Measurements from ENCODE around the gene S100A3. TPM values are rescaled to one million over a fixed set of nuclear protein-coding genes. Genes with fewer than 3 reads are reported as not detected.
"Not testable (repeated sequence)": the region's sequence is repeated elsewhere in the genome, so short reads cannot be mapped to it uniquely, and the experiment has no call there.

Gene S100A3
- polyA plus RNA-seq, 1 donor from 2014 or later = not detected

- H3K27ac ChIP-seq (ENCODE audit: low read length) = no peak overlapping the region
- H3K27me3 ChIP-seq (ENCODE audit: insufficient read depth, low read depth, low read length) = no peaks in the 10 kb centered on the region
- H3K9me3 ChIP-seq (ENCODE audit: low read length) = no peaks in the 10 kb centered on the region
- no peak overlapping the region for H2AFZ ChIP-seq (ENCODE audit: low read depth, low read length)
- no peak for TF ChIP-seq RAD21 (conservative IDR thresholded peaks at IDR 0.05)
- no peak for TF ChIP-seq REST (IDR thresholded peaks at IDR 0.05; ENCODE audit: borderline replicate concordance)
- TF ChIP-seq, protein P1, sequence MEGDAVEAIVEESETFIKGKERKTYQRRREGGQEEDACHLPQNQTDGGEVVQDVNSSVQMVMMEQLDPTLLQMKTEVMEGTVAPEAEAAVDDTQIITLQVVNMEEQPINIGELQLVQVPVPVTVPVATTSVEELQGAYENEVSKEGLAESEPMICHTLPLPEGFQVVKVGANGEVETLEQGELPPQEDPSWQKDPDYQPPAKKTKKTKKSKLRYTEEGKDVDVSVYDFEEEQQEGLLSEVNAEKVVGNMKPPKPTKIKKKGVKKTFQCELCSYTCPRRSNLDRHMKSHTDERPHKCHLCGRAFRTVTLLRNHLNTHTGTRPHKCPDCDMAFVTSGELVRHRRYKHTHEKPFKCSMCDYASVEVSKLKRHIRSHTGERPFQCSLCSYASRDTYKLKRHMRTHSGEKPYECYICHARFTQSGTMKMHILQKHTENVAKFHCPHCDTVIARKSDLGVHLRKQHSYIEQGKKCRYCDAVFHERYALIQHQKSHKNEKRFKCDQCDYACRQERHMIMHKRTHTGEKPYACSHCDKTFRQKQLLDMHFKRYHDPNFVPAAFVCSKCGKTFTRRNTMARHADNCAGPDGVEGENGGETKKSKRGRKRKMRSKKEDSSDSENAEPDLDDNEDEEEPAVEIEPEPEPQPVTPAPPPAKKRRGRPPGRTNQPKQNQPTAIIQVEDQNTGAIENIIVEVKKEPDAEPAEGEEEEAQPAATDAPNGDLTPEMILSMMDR (IDR thresholded peaks at IDR 0.05; ENCODE audit: poor library complexity, severe bottlenecking) = no peak
- TF ChIP-seq SMC3 (conservative IDR thresholded peaks at IDR 0.05; ENCODE audit: poor library complexity) = no peak
- no peak for TF ChIP-seq EP300 (conservative IDR thresholded peaks at IDR 0.05; ENCODE audit: poor library complexity, severe bottlenecking)
- no peak for TF ChIP-seq TAF1 (IDR thresholded peaks at IDR 0.05; ENCODE audit: low read depth)
- no peak for TF ChIP-seq POLR2AphosphoS5 (IDR thresholded peaks at IDR 0.05)
- TF ChIP-seq EZH2 (IDR thresholded peaks at IDR 0.05; ENCODE audit: borderline replicate concordance, insufficient read depth, low read length, poor library complexity, severe bottlenecking) = no peak
- no peak for TF ChIP-seq MXI1 (conservative IDR thresholded peaks at IDR 0.05; ENCODE audit: poor library complexity, severe bottlenecking)
- no peak overlapping the region for H3K4me3 ChIP-seq (ENCODE audit: low read length)
- no peaks in the 10 kb centered on the region for H3F3A ChIP-seq (ENCODE audit: insufficient read depth, low read length, poor library complexity, severe bottlenecking)
- H3K36me3 ChIP-seq (ENCODE audit: insufficient read depth, low read length) = no peaks in the 10 kb centered on the region
- H3K4me2 ChIP-seq (ENCODE audit: low read length) = no peak overlapping the region
- no peaks in the 10 kb centered on the region for H4K20me1 ChIP-seq (ENCODE audit: insufficient read depth)
- no peaks in the 10 kb centered on the region for H3K79me2 ChIP-seq (replicated peaks; ENCODE audit: insufficient read depth, low read length)
- no peak overlapping the region for H3K9ac ChIP-seq (ENCODE audit: low read length)
- no peaks in the 10 kb centered on the region for H3K9me2 ChIP-seq (ENCODE audit: insufficient read depth, low read length)
Observed at GRCh38 chr1:153588482-153588881, 39.4 kb upstream of the S100A3 start.

GRCh38 chr1:153588033-153588432 is 39.0 kb upstream of the S100A3 start:
- H4K20me1 ChIP-seq (ENCODE audit: insufficient read depth); H3K27ac ChIP-seq (ENCODE audit: low read length); H3K27me3 ChIP-seq (ENCODE audit: insufficient read depth, low read depth, low read length); H3K79me2 ChIP-seq (replicated peaks; ENCODE audit: insufficient read depth, low read length); H3K4me3 ChIP-seq (ENCODE audit: low read length); H3K36me3 ChIP-seq (ENCODE audit: insufficient read depth, low read length); H2AFZ ChIP-seq (ENCODE audit: low read depth, low read length); H3K4me2 ChIP-seq (ENCODE audit: low read length); H3K9ac ChIP-seq (ENCODE audit: low read length); H3F3A ChIP-seq (ENCODE audit: insufficient read depth, low read length, poor library complexity, severe bottlenecking); H3K9me2 ChIP-seq (ENCODE audit: insufficient read depth, low read length); H3K9me3 ChIP-seq (ENCODE audit: low read length): not testable (repeated sequence)

GRCh38 chr1:153587314-153587713 is 38.3 kb upstream of the S100A3 start:
- Histone ChIP-seq H3K9ac (ENCODE audit: low read length) (no peak overlapping the region), H2AFZ (ENCODE audit: low read depth, low read length) (no peak overlapping the region), H3K27ac (ENCODE audit: low read length) (no peak overlapping the region), H3K36me3 (ENCODE audit: insufficient read depth, low read length) (no peaks in the 10 kb centered on the region), H3K9me2 (ENCODE audit: insufficient read depth, low read length) (no peaks in the 10 kb centered on the region), H3K27me3 (ENCODE audit: insufficient read depth, low read depth, low read length) (no peaks in the 10 kb centered on the region), H3K79me2 (replicated peaks; ENCODE audit: insufficient read depth, low read length) (no peaks in the 10 kb centered on the region), H3K4me2 (ENCODE audit: low read length) (no peak overlapping the region), H3F3A (ENCODE audit: insufficient read depth, low read length, poor library complexity, severe bottlenecking) (no peaks in the 10 kb centered on the region), H3K4me3 (ENCODE audit: low read length) (no peak overlapping the region), H3K9me3 (ENCODE audit: low read length) (no peaks in the 10 kb centered on the region), H4K20me1 (ENCODE audit: insufficient read depth) (no peaks in the 10 kb centered on the region)
- TF ChIP-seq EZH2 (IDR thresholded peaks at IDR 0.05; ENCODE audit: borderline replicate concordance, insufficient read depth, low read length, poor library complexity, severe bottlenecking) = no peak
- no peak for TF ChIP-seq TAF1 (IDR thresholded peaks at IDR 0.05; ENCODE audit: low read depth)
- TF ChIP-seq, protein P1 (IDR thresholded peaks at IDR 0.05; ENCODE audit: poor library complexity, severe bottlenecking) = no peak
- no peak for TF ChIP-seq REST (IDR thresholded peaks at IDR 0.05; ENCODE audit: borderline replicate concordance)
- TF ChIP-seq MXI1 (conservative IDR thresholded peaks at IDR 0.05; ENCODE audit: poor library complexity, severe bottlenecking) = no peak
- TF ChIP-seq SMC3 (conservative IDR thresholded peaks at IDR 0.05; ENCODE audit: poor library complexity) = no peak
- no peak for TF ChIP-seq POLR2AphosphoS5 (IDR thresholded peaks at IDR 0.05)
- no peak for TF ChIP-seq EP300 (conservative IDR thresholded peaks at IDR 0.05; ENCODE audit: poor library complexity, severe bottlenecking)
- TF ChIP-seq RAD21 (conservative IDR thresholded peaks at IDR 0.05) = no peak

All from neural cell (in vitro differentiated cells).